ENCODE measurements around the gene CUL1.
A peak's percentile ranks its signal among the peaks of the same experiment; 100 is the strongest.

Gene CUL1

GRCh38 chr7:148807436-148807835 lies 108.7 kb downstream of the CUL1 start:
- DNase-seq: no peak
- Histone ChIP-seq H3K27ac (ENCODE audit: low read depth, low read length) (no peak overlapping the region), H2BK12ac (ENCODE audit: low read length) (no peak overlapping the region), H2BK120ac (ENCODE audit: insufficient read depth, low read length, poor library complexity) (no peak overlapping the region), H2BK5ac (ENCODE audit: low read depth, low read length, poor library complexity) (no peak overlapping the region), H4K8ac (ENCODE audit: low read depth, low read length) (no peak overlapping the region), H3K79me1 (ENCODE audit: low read length) (no peaks in the 10 kb centered on the region), H4K91ac (ENCODE audit: low read depth, low read length) (no peak overlapping the region), H3K23ac (ENCODE audit: low read length) (no peak overlapping the region), H3K4me1 (ENCODE audit: control insufficient read depth in 1 of 2, insufficient read depth in 2 of 2, low read length in 2 of 2) (peaks cover 0 to 5% of the 10 kb centered on the region in 2 experiments), H3K4me2 (ENCODE audit: low read length) (no peak overlapping the region), H4K12ac (ENCODE audit: low read depth, low read length) (no peak overlapping the region), H3K4me3 (ENCODE audit: low read depth, low read length) (no peak overlapping the region), H3K18ac (ENCODE audit: low read length) (no peak overlapping the region), H3K9ac (ENCODE audit: low read length) (no peak overlapping the region), H3K9me3 (ENCODE audit: insufficient read depth, low read depth, low read length) (no peaks in the 10 kb centered on the region), H3K14ac (ENCODE audit: low read length) (no peak overlapping the region), H3K27me3 (ENCODE audit: insufficient read depth, low read length) (no peaks in the 10 kb centered on the region), H3K79me2 (ENCODE audit: control insufficient read depth, insufficient read depth, low read length, poor library complexity) (no peaks in the 10 kb centered on the region), H3K4ac (ENCODE audit: low read depth, low read length) (no peak overlapping the region), H2AFZ (ENCODE audit: insufficient read depth, low read length, poor library complexity) (no peak overlapping the region), H2AK5ac (ENCODE audit: low read length) (no peak overlapping the region), H3K36me3 (ENCODE audit: control insufficient read depth in 1 of 2, insufficient read depth in 2 of 2, low read length in 2 of 2) (peaks cover 20 to 41% of the 10 kb centered on the region in 2 experiments)
- WGBS (ENCODE audit: extremely low coverage, insufficient coverage, insufficient read length): no CpG with 5 or more reads among the region's 4 CpGs

- Histone ChIP-seq H3K4ac (ENCODE audit: low read depth, low read length) (no peak overlapping the region), H2BK120ac (ENCODE audit: insufficient read depth, low read length, poor library complexity) (no peak overlapping the region), H4K12ac (ENCODE audit: low read depth, low read length) (no peak overlapping the region), H3K9me3 (ENCODE audit: insufficient read depth, low read depth, low read length) (no peaks in the 10 kb centered on the region), H3K14ac (ENCODE audit: low read length) (no peak overlapping the region), H3K9ac (ENCODE audit: low read length) (no peak overlapping the region), H2BK5ac (ENCODE audit: low read depth, low read length, poor library complexity) (no peak overlapping the region), H3K4me2 (ENCODE audit: low read length) (no peak overlapping the region), H3K36me3 (ENCODE audit: control insufficient read depth in 1 of 2, insufficient read depth in 2 of 2, low read length in 2 of 2) (peaks cover 23 to 39% of the 10 kb centered on the region in 2 experiments), H4K91ac (ENCODE audit: low read depth, low read length) (no peak overlapping the region), H3K18ac (ENCODE audit: low read length) (no peak overlapping the region), H3K23ac (ENCODE audit: low read length) (no peak overlapping the region), H4K8ac (ENCODE audit: low read depth, low read length) (no peak overlapping the region), H3K4me1 (ENCODE audit: control insufficient read depth in 1 of 2, insufficient read depth in 2 of 2, low read length in 2 of 2) (peaks cover 0 to 5% of the 10 kb centered on the region in 2 experiments), H3K27ac (ENCODE audit: low read depth, low read length) (no peak overlapping the region), H3K27me3 (ENCODE audit: insufficient read depth, low read length) (no peaks in the 10 kb centered on the region), H3K79me2 (ENCODE audit: control insufficient read depth, insufficient read depth, low read length, poor library complexity) (no peaks in the 10 kb centered on the region), H2AFZ (ENCODE audit: insufficient read depth, low read length, poor library complexity) (no peak overlapping the region), H3K79me1 (ENCODE audit: low read length) (no peaks in the 10 kb centered on the region), H3K4me3 (ENCODE audit: low read depth, low read length) (no peak overlapping the region), H2BK12ac (ENCODE audit: low read length) (no peak overlapping the region), H2AK5ac (ENCODE audit: low read length) (no peak overlapping the region)
- WGBS (ENCODE audit: extremely low coverage, insufficient coverage, insufficient read length): no CpG with 5 or more reads among the region's 4 CpGs
- no peak for DNase-seq
Observed at GRCh38 chr7:148809856-148810255, 111.2 kb downstream of the CUL1 start.

GRCh38 chr7:148811892-148812291 lies 113.2 kb downstream of the CUL1 start:
- no peak overlapping the region for H2BK5ac ChIP-seq (ENCODE audit: low read depth, low read length, poor library complexity)
- no peak overlapping the region for H2AK5ac ChIP-seq (ENCODE audit: low read length)
- no CpG with 5 or more reads among the region's 4 CpGs for WGBS (ENCODE audit: extremely low coverage, insufficient coverage, insufficient read length)
- H2BK120ac ChIP-seq (ENCODE audit: insufficient read depth, low read length, poor library complexity): no peak overlapping the region
- no peak overlapping the region for H4K12ac ChIP-seq (ENCODE audit: low read depth, low read length)
- no peak overlapping the region for H2AFZ ChIP-seq (ENCODE audit: insufficient read depth, low read length, poor library complexity)
- no peaks in the 10 kb centered on the region for H3K79me1 ChIP-seq (ENCODE audit: low read length)
- H4K91ac ChIP-seq (ENCODE audit: low read depth, low read length): no peak overlapping the region
- H3K36me3 ChIP-seq (ENCODE audit: control insufficient read depth in 1 of 2, insufficient read depth in 2 of 2, low read length in 2 of 2): peaks cover 21 to 38% of the 10 kb centered on the region in 2 experiments
- H3K79me2 ChIP-seq (ENCODE audit: control insufficient read depth, insufficient read depth, low read length, poor library complexity): no peaks in the 10 kb centered on the region
- H3K9ac ChIP-seq (ENCODE audit: low read length): no peak overlapping the region
- no peak overlapping the region for H3K4ac ChIP-seq (ENCODE audit: low read depth, low read length)
- H2BK12ac ChIP-seq (ENCODE audit: low read length): no peak overlapping the region
- no peak overlapping the region for H3K27ac ChIP-seq (ENCODE audit: low read depth, low read length)
- H3K4me3 ChIP-seq (ENCODE audit: low read depth, low read length): no peak overlapping the region
- H3K18ac ChIP-seq (ENCODE audit: low read length): no peak overlapping the region
- H3K27me3 ChIP-seq (ENCODE audit: insufficient read depth, low read length): no peaks in the 10 kb centered on the region
- H3K9me3 ChIP-seq (ENCODE audit: insufficient read depth, low read depth, low read length): no peaks in the 10 kb centered on the region
- no peak overlapping the region for H3K4me2 ChIP-seq (ENCODE audit: low read length)
- peaks cover 0 to 5% of the 10 kb centered on the region in 2 experiments for H3K4me1 ChIP-seq (ENCODE audit: control insufficient read depth in 1 of 2, insufficient read depth in 2 of 2, low read length in 2 of 2)
- no peak overlapping the region for H3K23ac ChIP-seq (ENCODE audit: low read length)
- DNase-seq: no peak
- H3K14ac ChIP-seq (ENCODE audit: low read length): no peak overlapping the region
- H4K8ac ChIP-seq (ENCODE audit: low read depth, low read length): no peak overlapping the region

- Histone ChIP-seq H4K12ac (ENCODE audit: low read depth, low read length) (no peak overlapping the region), H3K4me2 (ENCODE audit: low read length) (no peak overlapping the region), H2AK5ac (ENCODE audit: low read length) (no peak overlapping the region), H4K8ac (ENCODE audit: low read depth, low read length) (no peak overlapping the region), H3K9me3 (ENCODE audit: insufficient read depth, low read depth, low read length) (no peaks in the 10 kb centered on the region), H3K9ac (ENCODE audit: low read length) (peak overlapping the region; percentile 41), H3K14ac (ENCODE audit: low read length) (no peak overlapping the region), H3K27me3 (ENCODE audit: insufficient read depth, low read length) (no peaks in the 10 kb centered on the region), H4K91ac (ENCODE audit: low read depth, low read length) (no peak overlapping the region), H3K36me3 (ENCODE audit: control insufficient read depth in 1 of 2, insufficient read depth in 2 of 2, low read length in 2 of 2) (peaks cover 9 to 26% of the 10 kb centered on the region in 2 experiments), H3K4me1 (ENCODE audit: control insufficient read depth in 1 of 2, insufficient read depth in 2 of 2, low read length in 2 of 2) (peaks cover 0 to 5% of the 10 kb centered on the region in 2 experiments), H3K4ac (ENCODE audit: low read depth, low read length) (no peak overlapping the region), H3K79me2 (ENCODE audit: control insufficient read depth, insufficient read depth, low read length, poor library complexity) (no peaks in the 10 kb centered on the region), H2BK12ac (ENCODE audit: low read length) (no peak overlapping the region), H2BK5ac (ENCODE audit: low read depth, low read length, poor library complexity) (no peak overlapping the region), H2BK120ac (ENCODE audit: insufficient read depth, low read length, poor library complexity) (no peak overlapping the region), H3K18ac (ENCODE audit: low read length) (peak overlapping the region; percentile 62), H3K4me3 (ENCODE audit: low read depth, low read length) (no peak overlapping the region), H2AFZ (ENCODE audit: insufficient read depth, low read length, poor library complexity) (no peak overlapping the region), H3K27ac (ENCODE audit: low read depth, low read length) (no peak overlapping the region), H3K23ac (ENCODE audit: low read length) (no peak overlapping the region), H3K79me1 (ENCODE audit: low read length) (no peaks in the 10 kb centered on the region)
- no CpG with 5 or more reads among the region's 9 CpGs for WGBS (ENCODE audit: extremely low coverage, insufficient coverage, insufficient read length)
- no peak for DNase-seq
Observed at GRCh38 chr7:148813890-148814289, 115.2 kb downstream of the CUL1 start.

Measured in trophoblast cell (in vitro differentiated cells and primary cell).